ENCODE results near the gene CORO7. TPM values are rescaled to one million over a fixed set of nuclear protein-coding genes. Genes with fewer than 3 reads are reported as not detected.

Gene CORO7
- total RNA-seq, 2 experiments from 2014 or later = 142 to 246 TPM

GRCh38 chr16:4381935-4382794, 34.2 kb downstream of the CORO7 start:
- Mint-ChIP-seq H3K27me3 (no peaks in the 10 kb centered on the region), H3K4me1 (peaks cover 2% of the 10 kb centered on the region), H3K9me3 (ENCODE audit: low read depth) (no peaks in the 10 kb centered on the region), H3K4me3 (no peak overlapping the region), H3K36me3 (peaks cover 4% of the 10 kb centered on the region), H3K27ac (no peak overlapping the region)
- CTCF ChIA-PET = interaction anchor here (0.9 kb wide), 1 partner anchor 24 kb away, joined by 3 read pairs; no protein-coding TSS in a partner anchor
- ATAC-seq (no peak), DNase-seq (no peak)

DNA sequence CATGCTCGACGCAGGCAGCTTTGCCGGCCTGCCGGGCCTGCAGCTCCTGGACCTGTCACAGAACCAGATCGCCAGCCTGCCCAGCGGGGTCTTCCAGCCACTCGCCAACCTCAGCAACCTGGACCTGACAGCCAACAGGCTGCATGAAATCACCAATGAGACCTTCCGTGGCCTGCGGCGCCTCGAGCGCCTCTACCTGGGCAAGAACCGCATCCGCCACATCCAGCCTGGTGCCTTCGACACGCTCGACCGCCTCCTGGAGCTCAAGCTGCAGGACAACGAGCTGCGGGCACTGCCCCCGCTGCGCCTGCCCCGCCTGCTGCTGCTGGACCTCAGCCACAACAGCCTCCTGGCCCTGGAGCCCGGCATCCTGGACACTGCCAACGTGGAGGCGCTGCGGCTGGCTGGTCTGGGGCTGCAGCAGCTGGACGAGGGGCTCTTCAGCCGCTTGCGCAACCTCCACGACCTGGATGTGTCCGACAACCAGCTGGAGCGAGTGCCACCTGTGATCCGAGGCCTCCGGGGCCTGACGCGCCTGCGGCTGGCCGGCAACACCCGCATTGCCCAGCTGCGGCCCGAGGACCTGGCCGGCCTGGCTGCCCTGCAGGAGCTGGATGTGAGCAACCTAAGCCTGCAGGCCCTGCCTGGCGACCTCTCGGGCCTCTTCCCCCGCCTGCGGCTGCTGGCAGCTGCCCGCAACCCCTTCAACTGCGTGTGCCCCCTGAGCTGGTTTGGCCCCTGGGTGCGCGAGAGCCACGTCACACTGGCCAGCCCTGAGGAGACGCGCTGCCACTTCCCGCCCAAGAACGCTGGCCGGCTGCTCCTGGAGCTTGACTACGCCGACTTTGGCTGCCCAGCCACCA, 35.1 kb downstream of the CORO7 start:
- no peaks in the 10 kb centered on the region for H3K9me3 Mint-ChIP-seq (ENCODE audit: low read depth)
- no peak overlapping the region for H3K27ac Mint-ChIP-seq
- DNase-seq = no peak
- H3K27me3 Mint-ChIP-seq = no peaks in the 10 kb centered on the region
- CTCF ChIA-PET = interaction anchor here (0.9 kb wide), 1 partner anchor 23 kb away, joined by 3 read pairs; no protein-coding TSS in a partner anchor
- H3K4me3 Mint-ChIP-seq = no peak overlapping the region
- ATAC-seq = no peak
- H3K36me3 Mint-ChIP-seq = peaks cover 4% of the 10 kb centered on the region
- H3K4me1 Mint-ChIP-seq = peaks cover 2% of the 10 kb centered on the region

- Mint-ChIP-seq H3K4me3 (no peak overlapping the region), H3K27me3 (no peaks in the 10 kb centered on the region), H3K27ac (peak overlapping the region; percentile 28), H3K9me3 (ENCODE audit: low read depth) (no peaks in the 10 kb centered on the region), H3K36me3 (peaks cover 3% of the 10 kb centered on the region), H3K4me1 (peaks cover 2% of the 10 kb centered on the region)
- ATAC-seq = no peak
- CTCF ChIA-PET = interaction anchor here (2.2 kb wide), 1 partner anchor 29 kb away, joined by 5 read pairs; no protein-coding TSS in a partner anchor
- DNase-seq = no peak
Observed at GRCh38 chr16:4380119-4381063, 36.0 kb downstream of the CORO7 start.

- Mint-ChIP-seq H3K36me3 (peaks cover 1% of the 10 kb centered on the region), H3K4me1 (peaks cover 2% of the 10 kb centered on the region), H3K9me3 (ENCODE audit: low read depth) (no peaks in the 10 kb centered on the region), H3K4me3 (no peak overlapping the region), H3K27me3 (no peaks in the 10 kb centered on the region), H3K27ac (no peak overlapping the region)
- DNase-seq (no peak), ATAC-seq (no peak)
- CTCF ChIA-PET = interaction anchor here (2.2 kb wide), 1 partner anchor 30 kb away, joined by 5 read pairs; no protein-coding TSS in a partner anchor
Observed at GRCh38 chr16:4378999-4379690, 37.3 kb downstream of the CORO7 start.

GRCh38 chr16:4378161-4378666, 38.2 kb downstream of the CORO7 start:
- peaks cover 2% of the 10 kb centered on the region for H3K4me1 Mint-ChIP-seq
- no peak overlapping the region for H3K27ac Mint-ChIP-seq
- no peak overlapping the region for H3K4me3 Mint-ChIP-seq
- no peak for ATAC-seq
- no peaks in the 10 kb centered on the region for H3K9me3 Mint-ChIP-seq (ENCODE audit: low read depth)
- H3K36me3 Mint-ChIP-seq = peaks cover under 1% of the 10 kb centered on the region
- CTCF ChIA-PET = interaction anchor here (2.2 kb wide), 1 partner anchor 31 kb away, joined by 5 read pairs; no protein-coding TSS in a partner anchor
- no peak for DNase-seq
- no peaks in the 10 kb centered on the region for H3K27me3 Mint-ChIP-seq

GRCh38 chr16:4377573-4378154, 38.7 kb downstream of the CORO7 start:
- Mint-ChIP-seq H3K27ac (no peak overlapping the region), H3K9me3 (ENCODE audit: low read depth) (no peaks in the 10 kb centered on the region), H3K4me3 (no peak overlapping the region), H3K27me3 (no peaks in the 10 kb centered on the region), H3K36me3 (no peaks in the 10 kb centered on the region), H3K4me1 (peaks cover 2% of the 10 kb centered on the region)
- CTCF ChIA-PET = interaction anchor here (2.2 kb wide), 1 partner anchor 32 kb away, joined by 5 read pairs; no protein-coding TSS in a partner anchor
- ATAC-seq = no peak
- DNase-seq = no peak

- no peak for DNase-seq
- CTCF ChIA-PET = no interaction called here
- no peaks in the 10 kb centered on the region for H3K36me3 Mint-ChIP-seq
Observed at GRCh38 chr16:4376893-4377572, 39.4 kb downstream of the CORO7 start.

GRCh38 chr16:4376126-4376892, 40.1 kb downstream of the CORO7 start:
- DNase-seq = no peak
- CTCF ChIA-PET = no interaction called here

More at GRCh38 chr16:4376893-4377572, 39.4 kb downstream of the CORO7 start:
- Mint-ChIP-seq H3K4me3 (no peak overlapping the region), H3K27ac (no peak overlapping the region), H3K4me1 (peaks cover 5% of the 10 kb centered on the region), H3K9me3 (ENCODE audit: low read depth) (no peaks in the 10 kb centered on the region), H3K27me3 (no peaks in the 10 kb centered on the region)
- no peak for ATAC-seq

DNA sequence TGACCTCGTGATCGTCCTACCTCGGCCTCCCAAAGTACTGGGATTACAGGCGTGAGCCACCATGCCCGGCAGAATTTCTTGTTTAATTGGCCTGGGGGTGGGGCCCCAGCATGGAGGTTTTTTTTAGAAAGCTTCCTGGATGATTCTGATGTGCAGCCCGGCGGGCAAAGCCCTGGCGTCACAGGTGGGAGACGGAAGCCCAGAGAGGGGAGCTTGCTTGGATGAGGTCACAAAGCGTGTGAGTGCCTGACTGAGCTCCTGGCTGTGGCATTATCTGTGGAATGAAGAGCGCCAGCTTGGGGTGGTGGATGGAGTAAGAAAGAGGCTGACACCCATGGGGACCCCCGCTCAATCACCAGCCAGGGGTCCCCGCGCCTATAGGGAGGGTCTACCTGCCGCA, 40.7 kb downstream of the CORO7 start:
- no peak for DNase-seq
- H3K27ac Mint-ChIP-seq = no peak overlapping the region
- H3K27me3 Mint-ChIP-seq = no peaks in the 10 kb centered on the region
- no peak overlapping the region for H3K4me3 Mint-ChIP-seq
- H3K9me3 Mint-ChIP-seq (ENCODE audit: low read depth) = no peaks in the 10 kb centered on the region
- CTCF ChIA-PET = interaction anchor here (2.8 kb wide), 1 partner anchor 27 kb away, joined by 10 read pairs; no protein-coding TSS in a partner anchor
- no peaks in the 10 kb centered on the region for H3K36me3 Mint-ChIP-seq
- H3K4me1 Mint-ChIP-seq = peaks cover 5% of the 10 kb centered on the region
- ATAC-seq = no peak

More at GRCh38 chr16:4376126-4376892, 40.1 kb downstream of the CORO7 start:
- no peaks in the 10 kb centered on the region for H3K27me3 Mint-ChIP-seq
- H3K36me3 Mint-ChIP-seq = no peaks in the 10 kb centered on the region
- no peaks in the 10 kb centered on the region for H3K9me3 Mint-ChIP-seq (ENCODE audit: low read depth)
- ATAC-seq = no peak
- no peak overlapping the region for H3K27ac Mint-ChIP-seq
- H3K4me3 Mint-ChIP-seq = no peak overlapping the region
- H3K4me1 Mint-ChIP-seq = peaks cover 5% of the 10 kb centered on the region

- no peak for DNase-seq
- H3K36me3 Mint-ChIP-seq = no peaks in the 10 kb centered on the region
- peaks cover 5% of the 10 kb centered on the region for H3K4me1 Mint-ChIP-seq
- H3K27ac Mint-ChIP-seq = no peak overlapping the region
- no peaks in the 10 kb centered on the region for H3K9me3 Mint-ChIP-seq (ENCODE audit: low read depth)
- CTCF ChIA-PET = interaction anchor here (2.8 kb wide), 1 partner anchor 28 kb away, joined by 10 read pairs; no protein-coding TSS in a partner anchor
- no peak for ATAC-seq
- H3K27me3 Mint-ChIP-seq = no peaks in the 10 kb centered on the region
- H3K4me3 Mint-ChIP-seq = no peak overlapping the region
Observed at GRCh38 chr16:4373909-4374742, 42.3 kb downstream of the CORO7 start.

Data from activated CD8-positive, alpha-beta memory T cell treated with anti-CD3 and anti-CD28 coated beads, Interleukin-2, amount 10 ng/mL, durations not matched to agents 7 days and 5 days (primary cell).